ENCODE measurements around the gene GAREM1.
A peak's percentile ranks its signal among the peaks of the same experiment; 100 is the strongest.
"Not testable (repeated sequence)": the region's sequence is repeated elsewhere in the genome, so short reads cannot be mapped to it uniquely, and the experiment has no call there.

The GAREM1 gene

GRCh38 chr18:32366586-32367538 lies 103.8 kb downstream of the GAREM1 start:
- DNase-seq, result no peak

GRCh38 chr18:32362484-32362883 lies 108.2 kb downstream of the GAREM1 start:
- DNase-seq, result no peak

GRCh38 chr18:32360682-32361345 lies 109.9 kb downstream of the GAREM1 start:
- DNase-seq, result no peak

- no peak for DNase-seq
Observed at GRCh38 chr18:32358529-32358928, 112.2 kb downstream of the GAREM1 start.

GRCh38 chr18:32358075-32358474 lies 112.6 kb downstream of the GAREM1 start:
- DNase-seq, result no peak

- no peak for DNase-seq
Observed at GRCh38 chr18:32355896-32356295, 114.8 kb downstream of the GAREM1 start.

- no peak for DNase-seq
Observed at GRCh38 chr18:32354518-32354917, 116.2 kb downstream of the GAREM1 start.

GRCh38 chr18:32353257-32353656 lies 117.4 kb downstream of the GAREM1 start:
- DNase-seq, result no peak

GRCh38 chr18:32351032-32351431 lies 119.7 kb downstream of the GAREM1 start:
- DNase-seq, result no peak

- DNase-seq, result peak; percentile 80
Observed at GRCh38 chr18:32349728-32350395, 120.8 kb downstream of the GAREM1 start.

GRCh38 chr18:32346671-32347070 lies 124.0 kb downstream of the GAREM1 start:
- no peak for DNase-seq

- no peak for DNase-seq
Observed at GRCh38 chr18:32343634-32344033, 127.0 kb downstream of the GAREM1 start.

GRCh38 chr18:32341112-32341511 lies 129.6 kb downstream of the GAREM1 start:
- DNase-seq, result not testable (repeated sequence)

GRCh38 chr18:32339045-32339444 lies 131.6 kb downstream of the GAREM1 start:
- DNase-seq, result no peak

GRCh38 chr18:32337821-32338220 lies 132.9 kb downstream of the GAREM1 start:
- no peak for DNase-seq

GRCh38 chr18:32337347-32337746 lies 133.3 kb downstream of the GAREM1 start:
- DNase-seq, result no peak

- DNase-seq, result no peak
Observed at GRCh38 chr18:32335228-32335627, 135.5 kb downstream of the GAREM1 start.

- no peak for DNase-seq
Observed at GRCh38 chr18:32333781-32334180, 136.9 kb downstream of the GAREM1 start.

GRCh38 chr18:32332708-32333107 lies 138.0 kb downstream of the GAREM1 start:
- no peak for DNase-seq

GRCh38 chr18:32328974-32329373 lies 141.7 kb downstream of the GAREM1 start:
- DNase-seq, result no peak

- DNase-seq, result no peak
Observed at GRCh38 chr18:32328379-32328778, 142.3 kb downstream of the GAREM1 start.

- DNase-seq, result no peak
Observed at GRCh38 chr18:32326450-32327308, 144.0 kb downstream of the GAREM1 start.

GRCh38 chr18:32324181-32324580 lies 146.5 kb downstream of the GAREM1 start:
- DNase-seq, result peak; percentile 64
